Measurements from ENCODE around the gene B4GAT1.
"Not testable (repeated sequence)": the region's sequence is repeated elsewhere in the genome, so short reads cannot be mapped to it uniquely, and the experiment has no call there.

The B4GAT1 gene

DNA sequence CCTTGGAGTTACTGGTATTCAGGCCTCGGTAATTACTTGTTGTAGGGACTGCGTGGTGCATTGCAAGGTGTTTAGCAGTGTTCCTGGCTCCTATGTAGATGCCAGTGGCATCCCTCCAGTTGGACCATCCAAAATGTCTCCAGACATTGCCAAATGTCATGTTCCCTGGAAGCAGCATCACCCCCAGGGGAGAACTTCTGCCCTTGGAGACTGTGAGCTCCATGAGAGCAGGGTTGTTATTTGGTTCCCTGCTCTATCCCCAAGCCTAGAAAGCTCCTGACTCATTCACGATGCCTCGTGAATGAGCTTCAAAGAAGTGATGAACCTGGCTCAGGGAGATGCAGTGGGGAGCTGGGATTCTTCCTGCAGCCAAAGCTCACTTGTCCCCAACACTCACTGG, 25.8 kb downstream of the B4GAT1 start:
- no peak for DNase-seq

DNA sequence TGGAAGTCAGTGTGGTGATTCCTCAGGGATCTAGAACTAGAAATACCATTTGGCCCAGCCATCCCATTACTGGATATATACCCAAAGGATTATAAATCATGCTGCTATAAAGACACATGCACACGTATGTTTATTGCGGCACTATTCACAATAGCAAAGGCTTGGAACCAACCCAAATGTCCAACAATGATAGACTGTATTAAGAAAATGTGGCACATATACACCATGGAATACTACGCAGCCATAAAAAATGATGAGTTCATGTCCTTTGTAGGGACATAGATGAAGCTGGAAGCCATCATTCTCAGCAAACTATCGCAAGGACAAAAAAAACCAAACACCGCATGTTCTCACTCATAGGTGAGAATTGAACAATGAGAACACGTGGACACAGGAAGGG, 26.7 kb downstream of the B4GAT1 start:
- DNase-seq = not testable (repeated sequence)

DNA sequence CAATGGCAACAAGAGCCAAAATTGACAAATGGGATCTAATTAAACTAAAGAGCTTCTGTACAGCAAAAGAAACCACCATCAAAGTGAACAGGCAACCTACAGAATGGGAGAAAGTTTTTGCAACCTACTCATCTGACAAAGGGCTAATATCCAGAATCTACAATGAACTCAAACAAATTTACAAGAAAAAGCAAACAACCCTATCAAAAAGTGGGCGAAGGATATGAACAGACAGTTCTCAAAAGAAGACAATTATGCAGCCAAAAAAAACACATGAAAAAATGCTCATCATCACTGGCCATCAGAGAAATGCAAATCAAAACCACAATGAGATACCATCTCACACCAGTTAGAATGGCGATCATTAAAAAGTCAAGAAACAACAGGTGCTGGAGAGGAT, 27.1 kb downstream of the B4GAT1 start:
- not testable (repeated sequence) for DNase-seq

DNA sequence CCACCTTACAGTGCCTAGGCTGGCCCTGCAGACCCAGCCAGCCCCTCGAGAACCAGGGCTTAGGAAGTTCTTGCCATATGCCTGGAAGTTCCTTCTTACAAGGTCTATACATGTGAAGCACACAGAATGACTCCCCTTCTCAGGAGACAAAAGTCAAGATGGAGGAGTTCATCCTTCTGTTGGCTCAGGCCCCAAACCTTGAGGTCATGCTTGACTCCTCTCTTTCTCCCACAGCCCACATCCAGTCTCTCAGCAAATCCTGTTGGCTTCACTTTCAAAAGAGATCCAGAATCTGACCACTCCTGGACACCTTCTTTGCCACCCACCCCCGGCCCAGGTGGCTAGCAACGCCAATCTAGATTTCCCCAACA, 28.8 kb downstream of the B4GAT1 start:
- no peak for DNase-seq

DNA sequence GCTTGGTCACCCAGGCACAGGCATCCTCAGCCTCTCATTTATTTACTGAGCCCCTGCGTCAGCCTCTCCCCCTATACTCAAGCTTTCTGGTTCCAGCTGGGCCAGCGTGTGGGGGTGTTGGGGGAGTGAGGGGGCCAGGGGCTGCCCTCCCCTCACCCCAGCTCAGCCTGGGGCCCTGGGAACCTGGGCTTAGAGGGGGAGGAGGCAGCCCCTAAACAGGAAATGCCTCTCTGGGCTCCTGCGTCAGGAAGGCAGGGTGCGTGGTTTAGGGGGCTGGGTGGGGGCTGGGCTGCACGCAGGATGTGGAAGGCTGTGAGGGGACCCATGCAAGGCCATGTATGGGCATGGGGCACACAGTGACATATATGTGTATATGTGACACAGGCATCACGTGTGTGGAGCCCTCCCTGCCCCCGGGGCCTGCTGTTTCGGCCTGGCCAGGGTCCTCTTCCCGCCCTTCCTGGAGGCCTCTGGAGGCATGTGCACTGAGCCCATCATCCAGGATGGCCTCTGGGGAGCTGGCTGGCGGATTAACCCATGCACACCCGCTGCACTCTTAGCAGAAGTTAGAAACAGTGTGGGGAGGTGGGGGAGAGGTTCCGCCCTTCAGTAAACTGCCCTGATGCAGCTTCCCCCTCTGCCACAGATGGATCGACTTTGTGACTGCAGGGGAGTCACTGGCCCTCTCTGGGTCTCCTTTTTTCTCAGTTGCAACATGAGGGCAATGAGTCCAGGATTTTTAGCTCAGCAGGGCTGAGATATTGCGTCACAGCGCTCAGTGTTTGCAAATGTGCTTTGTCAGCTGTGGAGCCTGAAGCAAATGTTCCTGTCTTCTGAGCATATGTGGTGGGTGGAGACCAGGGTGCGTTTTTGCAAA, 29.5 kb downstream of the B4GAT1 start:
- peak; percentile 12 for DNase-seq

DNA sequence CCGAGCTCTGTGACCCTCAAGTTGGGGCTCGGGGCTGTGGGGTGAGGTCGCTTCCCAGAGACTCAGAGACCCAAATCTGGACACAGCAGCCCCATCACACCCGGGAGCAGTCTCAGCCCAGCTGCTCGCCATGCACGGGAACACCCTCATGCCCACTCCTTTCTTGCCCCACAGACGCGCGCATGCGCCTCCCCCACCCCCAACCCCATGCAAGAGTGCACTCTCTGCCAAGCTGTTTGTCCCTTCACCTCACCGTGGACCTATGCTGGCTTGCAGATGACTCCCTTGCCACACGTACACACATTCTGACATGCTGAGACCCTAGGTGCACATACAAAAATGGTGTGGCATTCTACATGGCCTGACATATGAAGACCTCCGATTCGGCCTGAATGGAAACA, 30.1 kb downstream of the B4GAT1 start:
- DNase-seq = no peak

DNA sequence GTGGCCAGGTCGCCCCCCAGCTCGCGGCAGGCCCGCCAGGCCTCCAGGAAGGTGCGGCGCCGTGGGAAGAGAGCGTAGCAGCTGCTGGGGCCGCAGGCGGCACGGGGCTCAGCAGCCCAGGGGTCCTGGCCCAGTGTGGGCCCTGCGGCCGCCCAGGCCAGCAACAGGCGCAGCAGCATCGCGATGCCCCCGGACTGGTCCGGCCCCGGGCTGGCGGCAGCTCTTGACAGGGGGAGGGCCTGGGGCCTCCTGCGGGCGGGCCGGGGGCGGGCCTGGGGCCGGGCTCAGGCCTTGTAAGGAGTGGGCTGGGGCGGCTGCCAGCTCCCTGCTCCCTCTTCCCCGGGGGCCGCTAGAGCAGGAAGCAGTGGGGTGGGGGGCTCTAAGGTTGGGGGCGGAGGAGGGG, 30.6 kb downstream of the B4GAT1 start, which contains the start of gene CD248:
Gene CD248, minus strand, starts transcription at position 196 of the 403 bp plus-strand sequence. Its CDS starts 17 bp downstream, at position 179.
- DNase-seq = no peak

DNA sequence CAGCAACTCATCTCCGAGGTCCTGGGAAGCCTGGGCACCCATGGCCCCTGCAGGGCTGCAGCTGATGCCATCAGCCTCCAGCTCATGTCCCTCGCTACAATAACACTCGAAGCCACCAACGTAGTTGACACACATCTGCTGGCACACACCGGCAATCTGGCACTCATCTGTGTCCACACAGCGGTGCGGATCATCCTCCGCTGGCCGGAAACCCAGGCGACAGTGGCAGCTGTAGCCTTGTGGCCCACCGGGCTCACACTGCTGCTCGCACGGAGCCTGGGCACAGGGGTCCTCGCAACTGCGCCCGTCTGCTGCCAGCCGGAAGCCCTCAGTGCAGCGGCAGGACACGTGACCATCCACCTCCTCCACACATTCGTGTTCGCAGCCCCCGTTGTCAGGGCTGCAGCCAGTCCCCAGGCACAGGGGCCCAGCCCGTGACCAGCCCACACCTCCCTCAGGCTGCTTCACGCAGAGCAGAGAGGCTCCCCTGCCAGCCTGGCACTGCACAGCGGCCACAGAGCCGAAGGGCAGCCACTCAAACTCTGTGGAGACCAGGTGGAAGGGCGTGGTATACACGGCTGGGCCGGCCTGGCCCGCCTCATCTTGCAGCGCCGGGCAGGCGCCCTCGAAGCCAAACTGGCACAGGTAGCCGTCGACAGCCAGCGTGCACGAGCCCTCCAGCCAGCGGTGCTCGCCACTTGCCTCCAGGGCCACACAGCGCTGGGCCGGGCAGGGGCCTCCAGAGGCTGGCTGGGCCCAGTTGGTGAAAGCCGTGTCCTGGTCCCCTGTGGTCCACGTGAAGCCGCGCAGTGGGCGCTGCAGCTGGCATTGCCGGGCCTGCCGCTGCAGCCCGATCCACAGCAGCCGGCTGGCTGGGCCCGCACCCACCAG, 31.3 kb downstream of the B4GAT1 start:
- DNase-seq = no peak

DNA sequence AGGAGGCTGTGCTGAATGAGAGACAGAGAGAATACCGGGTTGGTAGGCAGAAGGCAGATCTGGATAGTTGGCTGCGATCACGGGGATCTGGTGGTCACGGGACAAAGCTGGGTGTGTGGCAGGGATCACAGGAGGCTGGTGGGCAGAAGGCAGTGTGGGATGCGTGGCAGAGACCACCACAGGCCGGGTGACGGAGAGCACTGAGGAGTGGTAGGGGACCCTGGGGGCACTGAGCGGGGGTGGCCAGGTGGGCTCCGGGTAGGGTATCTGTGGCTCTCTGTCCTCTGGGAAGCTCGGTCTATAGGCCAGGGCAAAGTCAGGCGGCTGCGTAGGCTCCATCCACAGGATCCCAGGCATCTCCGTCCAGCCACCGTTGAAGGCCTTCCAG, 31.9 kb downstream of the B4GAT1 start:
- DNase-seq = no peak

DNA sequence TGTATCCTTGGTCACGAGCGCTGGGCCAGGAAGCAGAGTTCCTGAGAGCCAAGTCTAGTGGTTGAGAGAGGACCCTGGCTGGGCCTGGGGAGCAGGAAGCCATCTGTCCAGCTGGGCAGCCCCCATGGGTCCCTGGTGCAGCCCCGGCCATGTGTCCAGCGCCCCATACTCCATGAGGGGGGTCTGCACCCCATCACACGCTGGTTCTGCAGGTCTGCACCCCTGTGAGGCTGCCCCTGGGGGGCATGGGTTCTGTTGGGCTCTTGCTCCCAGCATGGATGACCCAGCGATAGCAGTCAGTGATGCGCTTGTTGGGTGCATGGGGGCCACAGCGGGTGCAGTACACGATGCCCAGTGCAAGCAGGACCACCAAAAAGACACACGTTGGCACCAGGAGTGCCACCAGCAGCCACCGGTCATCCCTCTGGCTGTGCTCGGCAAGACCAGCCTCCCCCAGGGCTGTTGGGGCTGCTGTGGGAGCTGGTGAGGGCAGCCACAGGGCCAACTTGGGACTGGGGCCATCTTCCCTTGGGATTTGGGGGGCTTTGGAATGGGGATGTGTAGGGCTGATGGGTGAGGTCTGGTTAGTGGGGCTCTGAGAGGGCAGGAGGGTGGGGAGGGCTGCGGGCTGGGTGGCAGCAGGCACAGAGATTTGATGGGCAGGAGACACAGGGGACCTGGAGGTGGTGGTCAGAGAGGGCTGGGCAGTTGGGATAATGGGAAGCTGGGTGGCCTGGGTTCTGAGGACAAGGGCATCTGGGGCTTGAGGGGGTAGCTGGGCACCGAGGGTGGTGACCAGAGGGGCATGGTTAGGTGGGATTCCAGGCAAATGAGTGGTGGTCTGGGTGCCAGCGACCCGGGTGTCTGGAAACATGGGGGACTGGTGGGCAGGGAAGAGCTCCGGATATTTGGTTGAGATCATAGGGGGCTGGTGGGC, 32.6 kb downstream of the B4GAT1 start:
- DNase-seq = no peak

DNA sequence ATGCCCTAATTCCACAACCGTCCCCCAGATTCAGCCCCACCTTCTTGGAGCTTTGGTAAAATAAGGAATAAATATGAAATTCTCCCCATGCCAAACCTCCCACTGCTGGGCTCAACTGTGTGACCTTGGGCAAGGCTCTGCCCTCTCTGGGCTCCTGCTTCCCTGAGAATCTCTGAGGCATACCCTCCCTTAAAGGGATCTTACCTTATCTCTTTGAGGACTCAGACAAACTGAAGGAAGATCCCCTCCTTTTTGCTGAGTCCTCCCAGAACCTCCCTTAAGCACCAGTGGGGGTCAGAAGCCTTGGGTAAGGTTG, 33.3 kb downstream of the B4GAT1 start:
- no peak for DNase-seq

DNA sequence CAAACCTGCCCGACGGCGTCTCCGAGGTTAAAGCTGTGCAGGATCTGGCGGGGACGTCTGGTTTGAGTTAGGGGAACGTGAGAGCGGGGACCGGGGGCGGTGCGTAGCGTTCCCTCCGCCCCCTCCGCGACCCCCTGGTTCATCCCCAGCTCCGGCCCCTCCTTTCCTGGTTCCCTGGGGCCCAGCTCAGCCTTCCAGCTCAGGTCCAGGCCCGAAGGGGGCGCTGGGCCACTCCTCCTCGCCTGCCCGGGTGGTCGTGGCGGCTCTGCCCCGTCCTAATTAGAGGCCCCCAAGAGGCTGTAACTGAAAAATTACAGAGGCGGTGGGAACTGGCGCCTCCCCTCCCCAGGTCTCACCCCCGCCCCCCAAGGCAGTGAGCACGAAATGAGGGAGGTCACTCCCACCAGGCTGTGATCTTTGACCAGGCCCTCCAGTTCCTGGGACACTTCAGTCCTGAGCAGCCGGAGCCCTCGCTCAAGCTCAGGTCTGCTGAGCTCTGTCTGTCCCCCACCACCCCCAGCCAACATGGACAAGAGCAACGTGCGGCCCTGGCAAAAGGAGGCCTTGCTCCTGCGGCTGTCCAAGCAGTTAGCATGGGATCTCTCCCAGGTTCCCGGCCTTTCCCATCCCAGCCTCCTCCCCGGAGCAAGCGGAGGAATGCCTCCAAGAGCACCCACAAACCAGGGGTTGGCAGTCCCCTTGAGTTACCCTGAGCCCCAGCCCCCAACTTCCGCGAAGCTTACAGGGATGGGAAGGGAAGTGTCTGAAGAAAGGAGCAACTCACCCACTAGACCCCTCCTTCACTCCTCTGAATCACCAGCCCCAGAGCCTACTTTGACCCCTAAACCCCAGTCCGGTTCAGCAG, 33.9 kb downstream of the B4GAT1 start:
- DNase-seq = no peak

DNA sequence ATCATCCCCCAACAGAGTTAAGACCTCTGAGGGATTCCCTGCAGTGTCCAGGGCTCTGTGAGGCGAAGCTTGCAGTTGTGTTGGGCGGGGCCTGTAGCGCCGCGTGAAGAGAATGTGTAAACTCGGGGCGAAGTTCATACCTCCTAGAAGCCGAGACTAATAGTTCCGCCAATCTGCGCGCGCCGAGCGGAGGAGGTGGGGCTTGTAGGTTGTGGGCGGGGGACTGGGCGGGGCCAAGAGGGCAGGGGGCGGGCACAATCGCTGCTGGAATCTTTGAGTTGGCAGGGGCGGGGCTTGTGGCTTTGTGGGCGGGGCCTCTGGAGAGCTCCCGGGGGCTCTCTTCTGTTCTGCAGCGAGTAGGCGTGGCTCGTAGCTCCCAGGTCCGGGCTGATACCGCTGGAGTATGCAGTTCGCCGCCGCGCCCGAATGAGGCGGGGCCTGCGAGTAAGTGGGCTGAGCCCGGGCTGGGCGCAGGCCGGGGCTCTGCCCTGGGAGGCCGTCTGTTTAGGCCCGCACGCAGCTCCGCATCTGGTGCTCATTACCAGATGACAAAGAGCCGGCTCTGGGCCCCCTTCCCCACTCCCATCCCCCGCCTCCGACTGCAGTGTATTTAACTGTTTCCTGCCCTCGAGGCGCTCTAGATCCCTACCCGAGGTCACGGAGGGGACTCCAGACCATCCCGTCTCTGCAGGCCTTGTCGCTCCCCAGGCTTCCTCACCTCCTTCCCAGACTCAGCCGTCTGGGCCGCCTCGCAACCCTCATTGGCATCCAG, 34.7 kb downstream of the B4GAT1 start:
- DNase-seq = peak; percentile 98

DNA sequence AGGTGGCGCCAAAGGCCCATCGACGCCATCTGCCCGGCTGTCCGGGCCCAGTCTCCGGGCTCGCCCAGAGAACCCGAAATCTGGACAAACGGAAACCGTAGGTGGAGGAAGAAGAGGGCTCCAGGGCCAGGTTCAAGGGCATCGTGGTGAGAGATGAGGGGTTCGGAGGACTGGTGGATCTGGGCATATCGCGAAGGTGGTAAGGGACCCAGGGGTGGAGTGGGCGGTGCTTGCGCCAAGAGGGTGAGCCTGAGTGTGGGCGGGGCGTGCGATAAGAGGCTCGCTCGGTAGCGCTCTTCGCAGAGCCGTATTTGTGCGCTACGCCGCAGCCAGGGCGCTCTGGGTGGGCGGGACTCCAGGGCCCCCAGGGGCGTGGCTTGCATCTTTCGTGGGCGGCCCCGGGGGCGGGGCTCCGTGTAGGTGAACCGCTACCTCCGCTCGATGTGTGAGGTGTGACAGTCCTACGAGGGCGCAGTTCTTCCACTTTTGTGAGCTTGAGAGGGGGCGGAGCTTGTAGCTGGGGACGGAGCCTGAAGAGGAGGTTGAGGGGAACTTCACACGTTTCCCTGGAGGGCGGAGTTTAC, 35.4 kb downstream of the B4GAT1 start:
- DNase-seq = peak; percentile 97

DNA sequence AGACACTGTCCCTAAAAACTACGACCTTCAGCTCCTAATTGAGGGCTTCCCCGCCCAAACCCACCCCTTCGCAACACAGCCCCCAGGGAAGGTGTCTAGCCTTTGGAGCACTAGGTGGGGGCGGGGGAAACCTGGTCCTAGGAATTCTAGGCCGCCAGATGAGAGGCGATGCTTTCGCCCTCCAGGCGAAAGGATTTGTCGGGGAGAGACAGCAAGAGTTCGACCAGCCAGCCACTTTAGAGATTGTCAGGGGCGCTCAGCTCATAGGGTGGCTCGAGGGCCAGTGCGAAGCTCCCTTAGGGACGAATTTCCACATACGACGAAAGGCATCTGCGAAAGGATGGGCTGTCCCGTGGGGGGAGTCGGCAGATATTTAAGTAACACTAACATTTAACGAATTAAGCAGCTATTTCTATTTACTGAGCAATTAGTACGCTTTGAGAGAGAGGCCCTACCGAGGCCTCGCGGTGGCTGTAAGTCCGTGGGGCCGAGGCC, 35.9 kb downstream of the B4GAT1 start:
- no peak for DNase-seq

DNA sequence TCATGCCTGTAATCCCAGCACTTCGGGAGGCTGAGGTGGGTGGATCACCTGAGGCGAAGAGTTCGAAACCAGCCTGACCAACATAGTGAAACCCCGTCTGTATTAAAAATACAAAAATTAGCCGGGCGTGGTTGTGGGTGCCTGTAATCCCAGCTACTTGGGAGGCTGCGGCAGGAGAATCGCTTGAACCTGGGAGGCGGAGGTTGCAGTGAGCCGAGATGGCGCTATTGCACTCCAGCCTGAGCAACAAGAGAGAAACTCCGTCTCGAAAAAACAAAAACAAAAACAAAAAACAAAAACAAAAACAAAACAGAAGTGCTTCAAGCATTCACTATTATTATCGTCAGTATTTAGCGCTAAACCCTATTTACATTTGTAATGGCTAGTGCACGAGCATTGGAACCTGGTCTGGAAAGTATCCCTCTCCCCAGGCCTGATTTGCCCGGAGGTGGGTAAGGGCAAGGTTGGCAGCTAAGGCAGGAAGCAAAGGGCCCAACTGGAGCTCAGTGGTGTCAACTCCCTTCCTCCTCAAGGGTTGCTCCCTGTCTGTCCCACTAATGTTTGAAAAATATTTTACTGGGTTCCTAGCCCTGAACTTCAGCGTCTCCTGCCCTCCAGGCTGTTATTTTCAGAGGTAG, 36.5 kb downstream of the B4GAT1 start:
- not testable (repeated sequence) for DNase-seq

DNA sequence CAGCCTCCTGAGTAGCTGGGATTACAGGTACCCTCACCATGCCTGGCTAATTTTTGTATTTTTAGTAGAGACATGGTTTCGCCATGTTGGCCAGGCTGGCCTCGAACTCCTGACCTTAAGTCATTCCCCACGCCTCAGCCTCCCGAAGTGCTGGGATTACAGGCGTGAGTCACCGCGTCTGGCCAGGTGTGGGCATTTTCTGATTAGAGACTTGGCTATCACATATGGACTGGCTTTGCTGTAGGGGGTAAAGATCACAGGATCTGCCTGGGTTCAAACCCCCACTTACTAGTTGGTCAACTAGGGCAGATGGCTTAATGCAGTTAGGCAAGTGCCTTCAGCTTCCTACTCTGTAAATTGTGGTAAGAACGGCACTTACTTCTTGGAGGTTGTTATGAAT, 37.1 kb downstream of the B4GAT1 start:
- no peak for DNase-seq

DNA sequence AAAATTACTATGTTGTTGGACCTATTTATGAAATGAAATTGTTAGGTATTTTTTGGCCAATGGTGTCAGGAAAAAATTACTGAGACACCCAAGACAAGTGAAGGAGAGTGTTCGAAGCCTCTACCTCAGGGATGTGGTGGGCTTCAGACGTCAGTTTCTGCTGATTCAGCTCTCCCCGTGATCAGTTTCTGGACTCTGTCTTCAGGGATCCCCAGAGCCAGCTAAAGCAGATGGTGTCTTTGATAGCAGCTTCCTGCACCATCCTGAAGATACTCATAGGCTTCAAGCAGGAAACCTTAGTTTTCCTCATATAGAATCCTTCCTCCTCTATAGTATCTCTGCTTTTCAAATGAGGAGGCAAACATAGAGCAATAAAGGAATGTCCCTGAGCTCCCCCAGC, 38.0 kb downstream of the B4GAT1 start:
- peak; percentile 9 for DNase-seq

DNA sequence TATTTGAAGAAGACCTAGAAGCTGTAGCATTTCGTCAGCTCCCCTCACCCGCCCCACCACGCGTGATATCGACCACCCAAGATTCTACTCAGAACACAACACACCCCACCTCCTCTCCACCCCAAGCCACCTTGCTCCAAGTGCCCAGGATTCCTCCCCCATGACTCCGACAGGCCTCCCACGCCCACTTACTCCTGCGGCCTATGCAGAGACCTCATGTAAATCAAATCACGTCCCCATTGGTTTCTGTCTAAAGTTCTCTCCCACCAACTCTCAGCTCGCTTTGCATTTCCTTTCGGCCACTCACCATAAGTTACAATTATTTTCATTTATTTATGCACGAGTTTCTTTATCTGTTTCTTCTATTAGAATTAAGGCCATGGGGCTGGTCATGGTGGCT, 44.8 kb downstream of the B4GAT1 start:
- DNase-seq = no peak

DNA sequence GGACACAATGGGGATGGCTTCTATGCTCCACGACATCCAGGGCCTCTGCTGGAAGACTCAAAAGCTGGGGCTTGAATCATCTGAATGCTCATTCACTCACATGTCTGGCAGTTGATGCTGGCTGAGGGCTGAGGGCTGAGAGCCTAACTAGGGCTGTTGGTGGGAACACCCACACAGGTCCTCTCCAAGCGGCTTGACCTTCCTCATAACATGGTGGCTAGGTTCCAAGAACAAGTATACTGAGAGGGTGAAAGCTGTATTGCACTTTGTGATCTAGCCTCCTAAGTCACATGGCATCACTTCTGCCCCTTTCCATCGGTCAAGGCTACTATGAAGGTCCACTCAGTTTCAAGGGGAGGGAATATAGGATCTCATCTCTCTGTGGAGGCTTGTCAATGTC, 48.2 kb downstream of the B4GAT1 start:
- no peak for DNase-seq

Measured in OCI-M1 (cell line).